ENCODE data around the gene S100G. TPM values are rescaled to one million over a fixed set of nuclear protein-coding genes. Genes with fewer than 3 reads are reported as not detected.

S100G gene
- total and polyA plus RNA-seq, 9 donors, result not detected

- Histone ChIP-seq H3K9me3 (no peaks in the 10 kb centered on the region), H3K4me3 (no peak overlapping the region), H3K27me3 (no peaks in the 10 kb centered on the region), H3K27ac (no peak overlapping the region), H3K4me1 (ENCODE audit: insufficient read depth) (no peaks in the 10 kb centered on the region), H3K36me3 (no peaks in the 10 kb centered on the region)
- no peak for TF ChIP-seq EP300 (IDR thresholded peaks at IDR 0.05)
- no peak for TF ChIP-seq CTCF (IDR thresholded peaks at IDR 0.05)
- TF ChIP-seq POLR2A (IDR thresholded peaks at IDR 0.05), result no peak
- DNase-seq, result no peak
- intact Hi-C loops (cut with DNase I), result no loop called here
- 91 to 94% (median 92%) methylated on average over 4 of the region's 4 CpGs for WGBS, 3 donors
Measured at GRCh38 chrX:16640823-16641222, 9.1 kb upstream of the S100G start.

- 85 to 90% (median 88%) methylated on average over 5 of the region's 5 CpGs for WGBS, 3 donors
- H3K9me3 ChIP-seq, result no peaks in the 10 kb centered on the region
Measured at GRCh38 chrX:16643176-16643575, 6.8 kb upstream of the S100G start.

GRCh38 chrX:16646366-16647138 is 3.4 kb upstream of the S100G start:
- H3K4me1 ChIP-seq (ENCODE audit: insufficient read depth), result no peaks in the 10 kb centered on the region
- no peaks in the 10 kb centered on the region for H3K9me3 ChIP-seq
- no peak overlapping the region for H3K4me3 ChIP-seq
- intact Hi-C loops (cut with DNase I), result no loop called here
- 84 to 90% (median 89%) methylated on average over 4 of the region's 4 CpGs for WGBS, 3 donors
- TF ChIP-seq CTCF (IDR thresholded peaks at IDR 0.05) (no peak), EP300 (IDR thresholded peaks at IDR 0.05) (no peak), POLR2A (IDR thresholded peaks at IDR 0.05) (no peak)
- no peak for DNase-seq
- no peaks in the 10 kb centered on the region for H3K27me3 ChIP-seq
- H3K27ac ChIP-seq, result no peak overlapping the region
- H3K36me3 ChIP-seq, result no peaks in the 10 kb centered on the region

More at GRCh38 chrX:16643176-16643575, 6.8 kb upstream of the S100G start:
- no peaks in the 10 kb centered on the region for H3K36me3 ChIP-seq
- H3K4me3 ChIP-seq, result no peak overlapping the region
- H3K27ac ChIP-seq, result no peak overlapping the region
- H3K4me1 ChIP-seq (ENCODE audit: insufficient read depth), result no peaks in the 10 kb centered on the region
- TF ChIP-seq CTCF (IDR thresholded peaks at IDR 0.05) (no peak), EP300 (IDR thresholded peaks at IDR 0.05) (no peak)
- H3K27me3 ChIP-seq, result no peaks in the 10 kb centered on the region
- no peak for DNase-seq
- intact Hi-C loops (cut with DNase I), result no loop called here

- Histone ChIP-seq H3K9me3 (no peaks in the 10 kb centered on the region), H3K4me3 (no peak overlapping the region), H3K27me3 (no peaks in the 10 kb centered on the region), H3K27ac (no peak overlapping the region), H3K4me1 (ENCODE audit: insufficient read depth) (no peaks in the 10 kb centered on the region), H3K36me3 (no peaks in the 10 kb centered on the region)
- intact Hi-C loops (cut with DNase I), result no loop called here
- DNase-seq, result no peak
- TF ChIP-seq EP300 (IDR thresholded peaks at IDR 0.05) (no peak), CTCF (IDR thresholded peaks at IDR 0.05) (no peak), POLR2A (IDR thresholded peaks at IDR 0.05) (no peak)
- WGBS, 3 donors, result 75 to 79% (median 76%) methylated on average over 4 of the region's 4 CpGs
Measured at GRCh38 chrX:16651391-16652024, 1.6 kb downstream of the S100G start.
